ENCODE measurements around the gene ACACA. TPM values are rescaled to one million over a fixed set of nuclear protein-coding genes. Genes with fewer than 3 reads are reported as not detected.

Gene ACACA
- total RNA-seq, 2 donors from 2014 or later: 8.6 to 10.2 TPM

DNA sequence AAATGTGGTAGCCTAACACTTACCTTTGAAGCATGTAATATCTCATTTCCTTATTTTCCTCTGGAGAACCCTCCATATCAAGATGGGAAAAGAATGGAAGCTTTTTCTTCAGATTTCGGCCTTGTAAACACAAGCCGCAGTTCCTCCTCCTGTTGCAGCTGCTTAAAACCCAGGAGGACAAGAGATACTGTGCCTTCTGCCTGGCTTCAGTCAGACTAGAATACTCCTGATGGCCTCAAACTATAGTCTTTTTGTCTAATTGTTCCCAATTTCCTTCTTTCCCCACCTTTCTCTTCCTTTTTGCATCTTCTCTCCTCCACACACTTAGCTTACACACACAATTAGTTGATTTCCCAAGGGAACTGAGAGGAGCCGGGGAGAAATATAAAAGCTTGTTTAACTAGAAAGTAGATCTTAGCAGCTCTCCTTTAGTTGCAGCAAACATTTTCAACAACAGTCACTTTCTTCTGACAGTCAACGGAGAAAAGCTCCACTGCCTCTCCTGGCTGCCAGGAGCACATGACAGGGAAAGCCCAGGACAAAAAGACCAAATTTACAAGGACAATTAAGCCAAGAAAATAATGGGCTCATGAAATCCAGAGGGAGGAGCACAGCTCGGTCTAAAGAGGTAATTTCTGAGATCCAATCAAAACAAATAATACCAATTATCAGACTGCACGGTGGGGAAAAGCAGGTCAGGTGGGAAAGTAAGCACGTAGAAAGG, 107.2 kb downstream of the ACACA start:
- H3K4me3 ChIP-seq: peak overlapping the region in 1 of 2 donors; percentile 5
- H3K27ac ChIP-seq: peak overlapping the region; percentile 33 to 48
- TF ChIP-seq, protein P1, sequence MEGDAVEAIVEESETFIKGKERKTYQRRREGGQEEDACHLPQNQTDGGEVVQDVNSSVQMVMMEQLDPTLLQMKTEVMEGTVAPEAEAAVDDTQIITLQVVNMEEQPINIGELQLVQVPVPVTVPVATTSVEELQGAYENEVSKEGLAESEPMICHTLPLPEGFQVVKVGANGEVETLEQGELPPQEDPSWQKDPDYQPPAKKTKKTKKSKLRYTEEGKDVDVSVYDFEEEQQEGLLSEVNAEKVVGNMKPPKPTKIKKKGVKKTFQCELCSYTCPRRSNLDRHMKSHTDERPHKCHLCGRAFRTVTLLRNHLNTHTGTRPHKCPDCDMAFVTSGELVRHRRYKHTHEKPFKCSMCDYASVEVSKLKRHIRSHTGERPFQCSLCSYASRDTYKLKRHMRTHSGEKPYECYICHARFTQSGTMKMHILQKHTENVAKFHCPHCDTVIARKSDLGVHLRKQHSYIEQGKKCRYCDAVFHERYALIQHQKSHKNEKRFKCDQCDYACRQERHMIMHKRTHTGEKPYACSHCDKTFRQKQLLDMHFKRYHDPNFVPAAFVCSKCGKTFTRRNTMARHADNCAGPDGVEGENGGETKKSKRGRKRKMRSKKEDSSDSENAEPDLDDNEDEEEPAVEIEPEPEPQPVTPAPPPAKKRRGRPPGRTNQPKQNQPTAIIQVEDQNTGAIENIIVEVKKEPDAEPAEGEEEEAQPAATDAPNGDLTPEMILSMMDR (IDR thresholded peaks at IDR 0.05): no peak
- H3K36me3 ChIP-seq: no peaks in the 10 kb centered on the region
- no peaks in the 10 kb centered on the region for H3K9me3 ChIP-seq
- no peaks in the 10 kb centered on the region for H3K27me3 ChIP-seq
- DNase-seq (ENCODE audit: low spot score): no peak
- peaks cover 0 to 26% of the 10 kb centered on the region in 2 donors for H3K4me1 ChIP-seq

DNA sequence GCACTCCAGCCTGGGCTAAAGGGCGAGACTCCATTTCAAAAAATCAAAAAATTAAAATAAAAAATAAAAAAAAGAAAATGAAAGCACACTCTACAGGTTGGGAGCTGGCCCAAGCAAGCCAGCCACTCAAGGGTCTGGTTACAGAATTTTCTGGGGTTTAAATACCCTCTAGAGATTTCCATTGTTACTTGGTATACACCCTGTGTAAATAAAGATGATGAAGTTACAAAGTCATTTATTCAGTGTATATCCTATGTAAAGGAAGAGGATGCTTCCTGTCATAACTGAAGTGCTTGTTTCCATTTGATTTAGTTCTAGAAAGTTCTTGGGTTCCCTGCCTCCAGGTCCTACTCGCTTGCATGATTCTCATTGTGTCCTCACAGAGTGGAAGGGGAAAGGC, 110.7 kb downstream of the ACACA start:
- Histone ChIP-seq H3K27me3 (no peaks in the 10 kb centered on the region), H3K4me1 (peaks cover 0 to 24% of the 10 kb centered on the region in 2 donors), H3K9me3 (no peaks in the 10 kb centered on the region), H3K4me3 (no peak overlapping the region), H3K27ac (no peak overlapping the region), H3K36me3 (no peaks in the 10 kb centered on the region)
- no peak for DNase-seq (ENCODE audit: low spot score)
- TF ChIP-seq, protein P1 (IDR thresholded peaks at IDR 0.05): no peak

DNA sequence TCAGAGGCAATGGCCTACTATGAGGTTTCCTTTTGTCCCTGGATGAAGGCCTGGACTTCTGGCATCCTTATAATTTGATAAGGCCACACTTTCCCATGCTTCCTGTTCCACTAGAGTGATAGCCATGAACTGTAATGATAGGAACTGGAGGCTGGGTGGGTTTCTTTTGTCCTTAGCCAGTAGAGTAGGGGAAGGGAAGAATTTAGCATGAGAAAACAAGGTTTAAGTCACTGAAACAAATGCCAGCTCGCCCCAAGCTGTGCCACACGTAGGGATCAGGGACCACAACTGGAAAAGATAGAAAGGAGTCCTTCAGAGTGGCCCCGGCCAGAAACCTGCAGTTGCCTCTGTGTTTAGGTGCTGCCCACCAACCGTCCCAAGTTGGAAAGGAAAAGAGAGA, 111.7 kb downstream of the ACACA start:
- no peaks in the 10 kb centered on the region for H3K9me3 ChIP-seq
- peaks cover 0 to 14% of the 10 kb centered on the region in 2 donors for H3K4me1 ChIP-seq
- H3K27ac ChIP-seq: no peak overlapping the region
- no peaks in the 10 kb centered on the region for H3K36me3 ChIP-seq
- TF ChIP-seq, protein P1 (IDR thresholded peaks at IDR 0.05): no peak
- no peak overlapping the region for H3K4me3 ChIP-seq
- DNase-seq (ENCODE audit: low spot score): no peak
- no peaks in the 10 kb centered on the region for H3K27me3 ChIP-seq

DNA sequence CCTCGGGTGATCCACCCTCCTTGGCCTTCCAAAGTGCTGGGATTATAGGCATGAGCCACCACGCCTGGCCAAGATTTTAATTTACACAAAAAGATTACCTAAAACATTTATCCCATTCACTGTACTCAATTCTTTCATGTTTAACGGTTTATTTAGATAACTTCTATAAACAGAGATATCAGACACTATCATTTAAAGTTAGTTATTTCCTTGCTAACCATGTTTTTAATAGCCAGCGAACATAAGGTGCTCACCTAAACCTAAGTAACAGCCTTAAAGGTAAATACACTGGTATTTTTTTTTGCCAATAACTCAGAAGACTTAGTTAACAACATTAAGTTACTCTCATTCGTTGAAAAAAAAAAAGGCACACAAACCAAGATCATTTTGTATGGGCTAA, 112.9 kb downstream of the ACACA start:
- Histone ChIP-seq H3K9me3 (no peaks in the 10 kb centered on the region), H3K36me3 (no peaks in the 10 kb centered on the region), H3K27me3 (no peaks in the 10 kb centered on the region), H3K27ac (no peak overlapping the region), H3K4me3 (no peak overlapping the region), H3K4me1 (peaks cover 0 to 3% of the 10 kb centered on the region in 2 donors)
- TF ChIP-seq, protein P1 (IDR thresholded peaks at IDR 0.05): no peak
- no peak for DNase-seq (ENCODE audit: low spot score)

DNA sequence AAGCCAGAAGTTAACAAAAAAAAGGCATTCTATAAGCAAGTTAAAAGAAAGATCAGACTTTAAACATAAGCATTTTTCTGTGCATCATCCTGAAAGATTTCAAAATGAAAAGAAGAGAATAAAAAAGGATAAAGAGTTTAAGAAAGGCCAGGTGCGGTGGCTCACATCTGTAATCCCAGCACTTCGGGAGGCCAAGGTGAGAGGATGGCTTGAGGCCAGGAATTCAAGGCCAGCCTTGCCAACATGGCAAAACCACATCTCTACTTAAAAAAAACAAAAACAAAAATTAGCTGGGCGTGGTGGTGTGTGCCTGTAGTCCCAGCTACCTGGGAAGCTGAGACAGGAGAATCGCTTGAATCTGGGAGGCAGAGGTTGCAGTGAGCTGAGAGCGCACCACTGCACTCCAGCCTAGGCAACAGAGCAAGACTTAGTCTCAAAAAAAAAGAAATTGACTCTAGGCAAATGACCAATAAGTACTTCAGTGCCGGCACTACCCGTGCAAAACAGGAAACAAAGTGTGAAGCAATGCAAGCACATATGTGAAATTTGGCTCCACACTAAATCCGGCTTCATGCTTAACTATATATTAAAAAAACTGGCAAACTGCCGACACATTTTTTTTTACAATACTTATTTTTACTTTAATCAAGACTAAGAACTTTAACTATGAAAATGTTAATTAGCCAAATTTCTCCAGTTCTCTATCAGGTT, 114.1 kb downstream of the ACACA start:
- TF ChIP-seq, protein P1 (IDR thresholded peaks at IDR 0.05): no peak
- Histone ChIP-seq H3K4me3 (no peak overlapping the region), H3K36me3 (no peaks in the 10 kb centered on the region), H3K27ac (no peak overlapping the region), H3K9me3 (no peaks in the 10 kb centered on the region), H3K4me1 (no peaks in the 10 kb centered on the region), H3K27me3 (no peaks in the 10 kb centered on the region)
- DNase-seq (ENCODE audit: low spot score): no peak

Measured in right atrium auricular region (tissue), 2 donors.